Measurements from ENCODE around the gene ITPR1.

- TF ChIP-seq CTCF (conservative IDR thresholded peaks at IDR 0.05; ENCODE audit: low read depth, low read length): no peak
- TF ChIP-seq RAD21 (IDR thresholded peaks at IDR 0.05; ENCODE audit: low read length): no peak
- no peak for TF ChIP-seq POLR2A (IDR thresholded peaks at IDR 0.05; ENCODE audit: low read depth, low read length)
- no peak for TF ChIP-seq CEBPB (IDR thresholded peaks at IDR 0.05; ENCODE audit: low read depth, low read length)
- no peak for TF ChIP-seq FOS (IDR thresholded peaks at IDR 0.05; ENCODE audit: low read depth, low read length)
- TF ChIP-seq MAZ (IDR thresholded peaks at IDR 0.05; ENCODE audit: borderline replicate concordance, low read depth, low read length): no peak
- no peak for TF ChIP-seq RCOR1 (IDR thresholded peaks at IDR 0.05; ENCODE audit: insufficient replicate concordance, low read length)
- no peak for TF ChIP-seq NFE2L2 (IDR thresholded peaks at IDR 0.05; ENCODE audit: low read depth, low read length)
- no peak for TF ChIP-seq SMC3 (IDR thresholded peaks at IDR 0.05; ENCODE audit: low read depth, low read length)
- TF ChIP-seq BHLHE40 (IDR thresholded peaks at IDR 0.05; ENCODE audit: low read depth, low read length): no peak
- TF ChIP-seq USF2 (IDR thresholded peaks at IDR 0.05; ENCODE audit: low read depth, low read length): no peak
These were observed 75.7 kb downstream of the ITPR1 start for GRCh38 chr3:4568841-4569240.
